ENCODE data around the gene PTGFR.

GRCh38 chr1:78577257-78578100 lies 86.7 kb downstream of the PTGFR start:
- no peak for TF ChIP-seq CTCF (IDR thresholded peaks at IDR 0.05)
- no peak for TF ChIP-seq POLR2A (IDR thresholded peaks at IDR 0.05)

Data from tibial nerve (tissue), 3 donors.